Stomach smooth muscle (tissue), 2 donors: ENCODE data around the gene SAP30L.
A peak's percentile ranks its signal among the peaks of the same experiment; 100 is the strongest.

Experiments used
- H3K27ac ChIP-seq: one replicate; pipeline ENCODE4 v1.7.0; 2013; ENCODE audit warnings: mild to moderate bottlenecking, low read length, inconsistent platforms
- H3K27me3 ChIP-seq, 2 donors: one replicate each; pipeline ENCODE4 v1.7.0; 2013; ENCODE audit warnings: low read length in 2 of 2; ENCODE audit not compliant: insufficient read depth in 2 of 2, control insufficient read depth in 1 of 2
- H3K36me3 ChIP-seq, 2 donors: one replicate each; pipeline ENCODE4 v1.7.0; 2013; ENCODE audit warnings: low read length in 2 of 2; ENCODE audit not compliant: control insufficient read depth in 2 of 2, insufficient read depth in 2 of 2
- H3K4me1 ChIP-seq: one replicate; pipeline ENCODE4 v1.7.0; 2013; ENCODE audit warnings: low read length; ENCODE audit not compliant: control insufficient read depth, insufficient read depth
- H3K4me3 ChIP-seq, 2 donors: one replicate each; pipeline ENCODE4 v1.7.0; 2013; ENCODE audit warnings: low read length in 2 of 2
- H3K9ac ChIP-seq, 2 donors: one replicate each; pipeline ENCODE4 v1.7.0; 2013; ENCODE audit warnings: low read length in 2 of 2, mild to moderate bottlenecking in 1 of 2
- H3K9me3 ChIP-seq, 2 donors: one replicate each; pipeline ENCODE4 v1.7.0; 2013; ENCODE audit warnings: low read length in 2 of 2; ENCODE audit not compliant: control insufficient read depth in 2 of 2
- donor health status: healthy.
- donor health status: Pancreatic carcinoma.

Gene SAP30L

DNA sequence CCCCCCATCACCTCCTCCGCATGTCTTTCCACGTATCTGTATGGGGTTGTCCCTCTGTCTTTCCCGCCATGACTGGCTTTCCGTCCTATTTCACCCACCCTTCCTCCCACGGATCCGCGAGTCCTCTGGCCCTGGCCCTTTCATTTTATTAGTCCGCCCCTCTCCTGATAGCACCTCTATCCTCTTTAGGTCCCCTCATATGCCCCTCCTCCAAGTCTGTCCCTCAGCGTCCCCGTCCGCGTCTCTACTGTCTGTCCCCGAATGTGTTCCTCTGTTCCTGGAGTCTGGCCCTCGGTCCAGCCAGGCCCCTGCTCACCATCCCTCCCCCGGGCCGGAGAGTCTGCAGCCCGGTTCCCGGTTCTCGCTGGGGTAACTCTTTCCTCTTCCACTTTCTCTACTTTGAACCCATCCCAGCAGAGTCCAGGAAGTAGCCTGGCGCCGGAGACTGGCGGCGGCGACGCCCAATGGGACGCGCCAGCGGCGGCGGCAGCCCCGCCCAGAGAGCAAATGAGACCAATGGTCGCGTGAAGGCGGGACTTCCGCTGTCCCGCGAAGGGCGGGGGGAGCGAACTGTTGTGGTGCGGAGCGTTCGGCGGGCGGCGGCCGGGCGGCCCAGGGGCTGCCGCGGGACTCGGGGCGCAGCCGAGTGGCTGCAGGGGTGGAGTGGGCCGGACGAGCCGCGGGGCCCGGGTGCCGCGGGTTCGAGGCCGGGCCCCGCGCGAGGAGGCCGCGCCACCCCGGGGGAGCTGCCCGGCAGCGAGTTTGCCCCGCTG is at the start of gene SAP30L:
SAP30L (plus strand) TSS at position 576 of the 773 bp plus-strand sequence. CDS start 608 bp downstream, outside the sequence.
- H3K36me3 ChIP-seq: peaks cover 8 to 17% of the 10 kb centered on the region in 2 donors
- H3K9me3 ChIP-seq: no peaks in the 10 kb centered on the region
- peak within 1 kb of the TSS; percentile 75 for H3K27ac ChIP-seq
- H3K9ac ChIP-seq: peak within 1 kb of the TSS; percentile 80 to 94
- H3K4me3 ChIP-seq: peak within 1 kb of the TSS; percentile 83 to 98
- no peaks in the 10 kb centered on the region for H3K27me3 ChIP-seq
- H3K4me1 ChIP-seq: peaks cover 8% of the 10 kb centered on the region

DNA sequence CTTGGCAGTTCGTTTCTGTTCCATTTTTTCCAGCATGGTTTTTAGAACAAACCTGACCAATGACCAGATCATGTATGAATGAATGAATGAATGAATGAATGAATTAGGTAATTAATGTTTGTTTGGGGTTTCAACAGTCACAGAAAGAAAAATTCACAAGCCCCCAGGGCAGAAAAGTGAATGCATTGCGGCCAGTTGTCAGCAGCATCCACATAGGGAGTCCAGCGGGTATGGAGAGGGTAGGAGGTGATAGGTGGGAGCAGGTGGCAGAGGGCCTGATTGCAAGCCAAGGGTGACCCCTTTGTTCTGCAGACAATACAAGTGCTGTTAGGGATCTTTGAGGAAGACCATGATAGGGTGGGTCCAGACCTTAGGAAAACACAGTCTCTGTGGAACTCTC is 49.7 kb upstream of the SAP30L start:
- Histone ChIP-seq H3K9me3 (no peaks in the 10 kb centered on the region), H3K27me3 (no peaks in the 10 kb centered on the region), H3K36me3 (peaks cover 3 to 8% of the 10 kb centered on the region in 2 donors), H3K4me1 (no peaks in the 10 kb centered on the region), H3K4me3 (no peak overlapping the region), H3K9ac (no peak overlapping the region), H3K27ac (no peak overlapping the region)

GRCh38 chr5:154397652-154398406 is 48.0 kb upstream of the SAP30L start:
- H3K27ac ChIP-seq: no peak overlapping the region
- peaks cover 0 to 4% of the 10 kb centered on the region in 2 donors for H3K36me3 ChIP-seq
- no peak overlapping the region for H3K9ac ChIP-seq
- no peaks in the 10 kb centered on the region for H3K27me3 ChIP-seq
- no peaks in the 10 kb centered on the region for H3K9me3 ChIP-seq
- no peak overlapping the region for H3K4me3 ChIP-seq
- no peaks in the 10 kb centered on the region for H3K4me1 ChIP-seq

DNA sequence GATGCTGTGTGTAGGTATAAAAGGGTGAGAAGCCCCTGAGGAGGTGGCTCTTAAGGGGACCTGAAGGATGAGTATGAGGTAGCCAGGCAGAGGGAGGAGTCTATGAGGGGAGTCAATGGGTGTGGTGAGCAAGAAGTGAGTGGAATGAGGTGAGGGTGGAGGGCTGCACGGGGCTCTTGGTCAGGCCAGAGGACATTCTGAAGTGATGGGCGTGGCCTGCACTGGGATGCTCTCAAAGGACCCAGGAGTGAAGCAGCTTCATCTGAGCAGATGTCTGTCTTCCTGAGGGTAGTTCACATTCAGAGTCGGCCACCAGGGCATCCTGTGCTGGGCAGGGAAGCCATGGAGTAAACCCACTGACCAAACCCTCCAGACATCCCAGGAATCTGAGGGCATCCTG is 45.1 kb upstream of the SAP30L start:
- H3K4me1 ChIP-seq: peaks cover 8% of the 10 kb centered on the region
- no peaks in the 10 kb centered on the region for H3K27me3 ChIP-seq
- no peaks in the 10 kb centered on the region for H3K36me3 ChIP-seq
- no peak overlapping the region for H3K4me3 ChIP-seq
- H3K9me3 ChIP-seq: no peaks in the 10 kb centered on the region
- no peak overlapping the region for H3K9ac ChIP-seq
- no peak overlapping the region for H3K27ac ChIP-seq

- no peak overlapping the region for H3K27ac ChIP-seq
- peaks cover 8% of the 10 kb centered on the region for H3K4me1 ChIP-seq
- H3K9me3 ChIP-seq: no peaks in the 10 kb centered on the region
- no peak overlapping the region for H3K4me3 ChIP-seq
- H3K9ac ChIP-seq: no peak overlapping the region
- H3K27me3 ChIP-seq: no peaks in the 10 kb centered on the region
- H3K36me3 ChIP-seq: no peaks in the 10 kb centered on the region
These were observed 44.4 kb upstream of the SAP30L start for GRCh38 chr5:154401355-154401754.

DNA sequence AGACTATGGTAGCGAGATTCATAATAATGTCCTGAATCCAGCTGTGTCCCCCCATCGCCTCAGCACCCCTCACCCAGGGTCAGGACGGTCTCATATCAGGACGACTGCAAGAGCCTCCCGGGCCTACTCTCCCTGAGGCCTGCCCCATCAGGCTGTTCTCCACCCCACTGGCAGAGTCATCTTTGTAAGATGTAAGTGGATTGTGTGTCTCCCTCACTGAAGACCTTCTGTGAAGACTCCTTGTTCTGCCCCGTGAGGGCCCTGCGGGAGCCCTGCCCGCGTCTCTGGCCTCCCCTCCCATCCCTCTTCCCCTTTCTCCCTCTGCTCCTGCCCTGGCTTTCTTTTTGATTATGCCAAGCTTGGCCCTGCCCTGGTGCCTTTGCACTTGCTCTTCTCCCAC is 43.9 kb upstream of the SAP30L start:
- Histone ChIP-seq H3K9me3 (no peaks in the 10 kb centered on the region), H3K4me3 (no peak overlapping the region), H3K36me3 (no peaks in the 10 kb centered on the region), H3K27ac (no peak overlapping the region), H3K9ac (no peak overlapping the region), H3K4me1 (peaks cover 8% of the 10 kb centered on the region), H3K27me3 (no peaks in the 10 kb centered on the region)

- Histone ChIP-seq H3K27me3 (no peaks in the 10 kb centered on the region), H3K4me3 (no peak overlapping the region), H3K9me3 (no peaks in the 10 kb centered on the region), H3K9ac (no peak overlapping the region), H3K4me1 (peaks cover 8% of the 10 kb centered on the region), H3K36me3 (no peaks in the 10 kb centered on the region), H3K27ac (no peak overlapping the region)
These were observed 43.2 kb upstream of the SAP30L start for GRCh38 chr5:154402611-154403010.

GRCh38 chr5:154403234-154403633 is 42.6 kb upstream of the SAP30L start:
- H3K36me3 ChIP-seq: no peaks in the 10 kb centered on the region
- H3K27me3 ChIP-seq: no peaks in the 10 kb centered on the region
- no peaks in the 10 kb centered on the region for H3K9me3 ChIP-seq
- H3K9ac ChIP-seq: no peak overlapping the region
- H3K4me3 ChIP-seq: no peak overlapping the region
- peaks cover 8% of the 10 kb centered on the region for H3K4me1 ChIP-seq
- H3K27ac ChIP-seq: no peak overlapping the region

DNA sequence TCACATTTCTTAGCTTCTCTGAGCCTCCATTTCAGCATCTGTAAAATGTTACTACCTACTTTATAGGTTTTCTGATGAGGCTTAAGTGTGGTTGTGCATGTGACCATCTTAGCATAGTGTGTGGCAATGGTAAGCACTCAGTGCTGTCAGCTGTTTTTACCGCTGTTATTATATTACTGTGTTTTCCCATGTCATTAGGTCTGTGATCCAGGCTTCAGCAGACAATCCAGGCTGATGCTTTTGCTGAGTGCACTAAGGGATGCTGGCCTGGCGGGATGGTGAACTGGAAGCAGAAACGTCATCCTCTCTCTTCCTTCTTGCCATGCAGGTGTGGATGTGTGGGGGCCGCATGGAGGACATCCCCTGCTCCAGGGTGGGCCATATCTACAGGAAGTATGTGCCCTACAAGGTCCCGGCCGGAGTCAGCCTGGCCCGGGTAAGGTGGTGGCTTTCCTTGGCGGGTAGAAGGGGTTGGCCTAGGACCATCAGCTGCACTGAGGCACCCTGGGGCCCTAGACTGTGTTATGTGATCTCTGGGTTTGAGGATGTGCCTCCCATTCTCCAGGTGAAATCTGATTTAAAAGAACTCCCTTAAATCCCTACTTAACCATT is 41.9 kb upstream of the SAP30L start:
- Histone ChIP-seq H3K36me3 (no peaks in the 10 kb centered on the region), H3K27ac (no peak overlapping the region), H3K27me3 (no peaks in the 10 kb centered on the region), H3K9me3 (no peaks in the 10 kb centered on the region), H3K9ac (no peak overlapping the region), H3K4me3 (no peak overlapping the region), H3K4me1 (peaks cover 8% of the 10 kb centered on the region)

- no peak overlapping the region for H3K27ac ChIP-seq
- no peaks in the 10 kb centered on the region for H3K9me3 ChIP-seq
These were observed 40.6 kb upstream of the SAP30L start for GRCh38 chr5:154405078-154405792.

More at GRCh38 chr5:154405078-154405792, 40.6 kb upstream of the SAP30L start:
- Histone ChIP-seq H3K4me3 (peak overlapping the region in 1 of 2 donors; percentile 76), H3K4me1 (peaks cover 8% of the 10 kb centered on the region), H3K36me3 (peaks cover 0 to 3% of the 10 kb centered on the region in 2 donors), H3K9ac (peak overlapping the region; percentile 35 to 55), H3K27me3 (no peaks in the 10 kb centered on the region)
